ENCODE data around the gene ATP1A4.

GRCh38 chr1:160221089-160221488 lies 69.7 kb downstream of the ATP1A4 start:
- TF ChIP-seq EZH2 (IDR thresholded peaks at IDR 0.05; ENCODE audit: insufficient read depth, poor library complexity, severe bottlenecking) (no peak), EZH2phosphoT487 (IDR thresholded peaks at IDR 0.05; ENCODE audit: insufficient read depth, low read depth) (no peak)
